Sigmoid colon (tissue), 4 donors: ENCODE results near the gene RPS18.

Source experiments
- CTCF ChIP-seq, 4 experiments: fragments of 450-650 bp in 3 of 4; fragments of 200-600 bp in 1 of 4; IDR thresholded peaks; one replicate each; pipeline ENCODE4 v1.5.1; 2016 to 2019; ENCODE audit warnings: antibody characterized with exemption in 4 of 4, mild to moderate bottlenecking in 3 of 4, moderate library complexity in 2 of 4
- POLR2AphosphoS5 ChIP-seq, 4 donors: sonication (generic); formaldehyde crosslinking; IDR thresholded peaks; one replicate each; pipeline ENCODE4 v1.6.1; 2017; ENCODE audit warnings: antibody characterized with exemption in 4 of 4

GRCh38 chr6:33237741-33238140 lies 34.1 kb upstream of the RPS18 start:
- no peak for TF ChIP-seq CTCF (IDR thresholded peaks at IDR 0.05)
- no peak for TF ChIP-seq POLR2AphosphoS5 (IDR thresholded peaks at IDR 0.05)
